Left lung (tissue), 10 donors: ENCODE data around the gene IMPDH2. TPM values are rescaled to one million over a fixed set of nuclear protein-coding genes. Genes with fewer than 3 reads are reported as not detected.

Source experiments
- ATAC-seq: fragments of 200-7000 bp; cut with Tn5 transposase; one replicate; pipeline ENCODE4 v1.9.1; 2020; ENCODE audit warnings: moderate library complexity
- DNase-seq, 4 donors: peaks; one replicate each; pipeline ENCODE4 v3.0.0-alpha.2; 2013 to 2020
- H3K27ac ChIP-seq, 2 donors: fragments of 200-600 bp; sonication (generic) in 1 of 2; one replicate each; pipeline versions ENCODE4 v1.5.0 to v1.8.0; 2020 to 2021
- H3K27me3 ChIP-seq, 2 donors: fragments of 200-600 bp; sonication (generic) in 1 of 2; one replicate each; pipeline versions ENCODE4 v1.5.0 to v1.8.0; 2020 to 2021
- H3K36me3 ChIP-seq, 2 donors: fragments of 200-600 bp; sonication (generic) in 1 of 2; one replicate each; pipeline versions ENCODE4 v1.5.0 to v1.8.0; 2020 to 2021
- H3K4me1 ChIP-seq, 2 donors: fragments of 200-600 bp; one replicate each; pipeline ENCODE4 v1.8.0; 2021
- H3K4me3 ChIP-seq, 2 donors: fragments of 200-600 bp; sonication (generic) in 1 of 2; one replicate each; pipeline versions ENCODE4 v1.5.0 to v1.8.0; 2020 to 2021; ENCODE audit warnings: mild to moderate bottlenecking in 1 of 2
- H3K9me3 ChIP-seq, 2 donors: fragments of 200-600 bp; sonication (generic) in 1 of 2; one replicate each; pipeline versions ENCODE4 v1.5.0 to v1.8.0; 2020 to 2021
- CTCF ChIP-seq, 2 donors: fragments of 200-600 bp; sonication (generic) in 1 of 2; IDR thresholded peaks; one replicate each; pipeline versions ENCODE4 v1.5.0 to v1.8.0; 2021; ENCODE audit warnings: antibody characterized with exemption in 2 of 2
- intact Hi-C, 2 donors: fragments of 100-400 bp; cut with DNase I; formaldehyde crosslinking; loops; one replicate each; pipeline versions ENCODE4 v1.11.2 to v1.14.2; 2022
- polyA plus RNA-seq, 6 donors: library from polyadenylated mRNA; unstranded; fragments of 120-200 nt; gene quantifications; one replicate each; pipeline ENCODE4 v1.2.1, GENCODE V29; 2013; ENCODE audit not compliant: insufficient read length in 6 of 6
- total RNA-seq, 2 donors: library from RNA; stranded (reverse); fragmentation: NEBNext Ultra II Directional; extraction: Animal tissue kit (Norgen Biotek cat#: 25700); gene quantifications; one replicate each; pipeline ENCODE4 v1.2.1, GENCODE V29; 2021
- donor health status: DM: no; HTN: yes; CAD: no.
- donor health status: DM: no; HTN: no; CAD: no.

Gene IMPDH2
- total and polyA plus RNA-seq, 8 donors, result 136 to 321 (median 296) TPM

- Histone ChIP-seq H3K36me3 (no peaks in the 10 kb centered on the region), H3K4me1 (peaks cover 6 to 29% of the 10 kb centered on the region in 2 donors), H3K9me3 (no peaks in the 10 kb centered on the region), H3K27ac (no peak overlapping the region), H3K4me3 (no peak overlapping the region), H3K27me3 (no peaks in the 10 kb centered on the region)
- DNase-seq (no peak), ATAC-seq (no peak)
- intact Hi-C loops, result no loop called here
- TF ChIP-seq CTCF (IDR thresholded peaks at IDR 0.05), result no peak
Observed at GRCh38 chr3:49005303-49005680, 23.9 kb downstream of the IMPDH2 start.

DNA sequence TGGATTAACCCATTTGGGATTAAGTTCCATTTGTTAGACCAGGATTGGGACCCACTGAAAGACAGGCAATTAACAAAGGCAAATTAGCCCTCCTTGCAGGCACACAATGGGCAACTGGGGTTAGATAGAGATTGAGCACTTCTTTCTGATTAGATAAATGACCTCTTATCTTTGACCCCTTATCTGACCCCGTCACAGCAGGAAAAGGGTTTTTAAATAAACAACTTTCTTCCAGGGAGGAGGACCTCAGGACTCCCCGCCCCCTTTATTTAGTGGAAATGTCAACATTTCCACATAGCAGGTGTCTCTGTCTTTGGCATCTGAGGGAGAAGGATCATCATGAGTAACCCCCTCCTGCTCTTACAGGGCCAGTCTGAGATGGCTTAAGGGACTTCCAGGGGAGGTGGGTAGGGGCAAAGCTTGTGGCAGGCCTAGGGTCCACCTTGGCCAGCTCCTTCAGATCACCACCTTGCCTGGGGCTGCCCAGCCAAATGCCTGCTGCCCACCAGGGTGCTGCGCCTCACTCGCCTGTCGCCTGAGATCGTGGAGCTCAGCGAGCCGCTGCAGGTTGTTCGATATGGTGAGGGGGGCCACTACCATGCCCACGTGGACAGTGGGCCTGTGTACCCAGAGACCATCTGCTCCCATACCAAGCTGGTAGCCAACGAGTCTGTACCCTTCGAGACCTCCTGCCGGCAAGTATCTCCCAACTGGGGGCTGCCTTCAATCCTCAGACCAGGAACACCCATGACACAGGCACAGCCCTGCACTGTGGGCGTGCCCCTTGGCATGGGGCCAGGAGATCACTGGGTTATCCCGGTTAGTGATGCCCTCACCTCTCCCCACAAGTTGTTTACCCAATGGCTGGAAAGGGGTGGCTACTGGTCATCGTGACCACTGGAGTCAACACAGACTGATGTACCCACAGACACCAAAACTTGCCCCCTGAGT lies 24.6 kb downstream of the IMPDH2 start:
- DNase-seq, result peak in 1 of 4 donors; percentile 43
- peaks cover 6 to 28% of the 10 kb centered on the region in 2 donors for H3K4me1 ChIP-seq
- H3K9me3 ChIP-seq, result no peaks in the 10 kb centered on the region
- intact Hi-C loops, result no loop called here
- H3K27me3 ChIP-seq, result no peaks in the 10 kb centered on the region
- no peak for TF ChIP-seq CTCF (IDR thresholded peaks at IDR 0.05)
- H3K4me3 ChIP-seq, result no peak overlapping the region
- no peaks in the 10 kb centered on the region for H3K36me3 ChIP-seq
- no peak overlapping the region for H3K27ac ChIP-seq
- ATAC-seq, result no peak

DNA sequence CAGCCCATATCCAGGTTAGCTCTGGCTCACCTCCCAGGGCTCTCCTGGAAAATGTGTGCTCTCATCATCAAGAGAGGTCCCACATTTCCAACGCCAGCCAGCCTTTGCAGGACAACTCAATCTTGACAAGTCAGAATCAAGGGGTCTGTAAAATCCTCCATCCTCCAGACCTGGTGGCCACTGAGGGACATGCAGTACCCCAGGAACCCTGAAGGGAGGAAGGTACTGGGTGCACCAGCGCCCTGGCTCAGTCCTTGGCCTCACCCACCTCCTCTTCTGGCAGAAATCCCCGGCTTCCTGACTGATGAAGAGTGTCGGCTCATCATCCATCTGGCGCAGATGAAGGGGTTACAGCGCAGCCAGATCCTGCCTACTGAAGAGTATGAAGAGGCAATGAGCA lies 28.0 kb downstream of the IMPDH2 start:
- no peak overlapping the region for H3K4me3 ChIP-seq
- no peak overlapping the region for H3K27ac ChIP-seq
- no peak for TF ChIP-seq CTCF (IDR thresholded peaks at IDR 0.05)
- DNase-seq (no peak), ATAC-seq (no peak)
- no peaks in the 10 kb centered on the region for H3K9me3 ChIP-seq
- intact Hi-C loops, result no loop called here
- peaks cover 2 to 6% of the 10 kb centered on the region in 2 donors for H3K4me1 ChIP-seq
- H3K27me3 ChIP-seq, result no peaks in the 10 kb centered on the region
- peaks cover 0 to 10% of the 10 kb centered on the region in 2 donors for H3K36me3 ChIP-seq

DNA sequence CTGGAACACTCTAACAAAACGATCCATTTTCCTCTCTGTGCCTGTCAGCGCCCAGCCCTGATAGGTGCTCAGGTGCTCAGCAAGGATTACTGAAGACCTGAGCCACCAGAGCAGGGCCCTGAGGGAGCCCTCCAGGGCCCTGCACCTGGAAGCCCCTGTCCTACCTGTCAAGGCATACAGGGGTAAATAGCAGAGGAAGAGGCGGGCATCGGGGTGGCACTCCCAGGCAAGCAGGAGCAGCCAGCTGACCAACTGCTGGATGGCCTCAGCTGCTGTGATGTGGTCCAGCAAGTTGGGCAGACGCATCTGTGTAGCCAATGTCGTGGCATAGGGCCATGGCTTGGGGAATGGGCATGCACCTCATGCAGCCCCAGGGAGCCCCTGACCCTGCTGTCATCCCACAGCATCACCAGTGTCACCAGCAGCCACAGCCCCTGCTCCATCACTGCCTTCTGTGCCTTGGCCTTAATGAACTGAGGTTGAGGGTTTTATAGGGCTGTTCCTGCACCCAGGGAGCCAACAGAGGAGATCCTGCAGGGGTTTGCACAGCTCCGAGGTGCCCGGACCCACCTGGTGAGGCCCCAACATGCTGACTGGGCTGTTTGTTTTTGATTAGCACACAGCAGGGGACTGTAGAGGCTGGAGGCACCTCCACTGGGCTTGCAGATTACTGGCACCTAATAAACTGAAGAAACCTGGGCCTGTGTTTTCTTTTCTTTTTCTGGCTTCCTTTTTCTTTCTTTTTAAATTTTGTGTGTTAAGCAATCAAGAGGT lies 29.9 kb downstream of the IMPDH2 start:
- Histone ChIP-seq H3K4me3 (no peak overlapping the region), H3K36me3 (peaks cover 0 to 28% of the 10 kb centered on the region in 2 donors), H3K4me1 (no peaks in the 10 kb centered on the region), H3K27me3 (no peaks in the 10 kb centered on the region), H3K9me3 (no peaks in the 10 kb centered on the region), H3K27ac (no peak overlapping the region)
- ATAC-seq (no peak), DNase-seq (no peak)
- intact Hi-C loops, result no loop called here
- no peak for TF ChIP-seq CTCF (IDR thresholded peaks at IDR 0.05)
